Chondrocyte (in vitro differentiated cells): ENCODE measurements around the gene MAT1A. TPM values are rescaled to one million over a fixed set of nuclear protein-coding genes. Genes with fewer than 3 reads are reported as not detected.

Source experiments
- DNase-seq: peaks from one replicate; pipeline ENCODE4 v3.0.0; 2021; ENCODE audit warnings: mixed read lengths, low spot score
- H3K27ac Mint-ChIP-seq: one replicate; pipeline ENCODE4 v1.8.0; 2021; ENCODE audit warnings: mild to moderate bottlenecking, moderate library complexity, mixed read lengths; ENCODE audit not compliant: unreplicated experiment
- H3K27me3 Mint-ChIP-seq: 2 replicates; pipeline ENCODE4 v1.8.0; 2021; ENCODE audit warnings: low read depth, mixed read lengths
- H3K36me3 Mint-ChIP-seq: 2 replicates; pipeline ENCODE4 v1.8.0; 2021; ENCODE audit warnings: low read depth, mixed read lengths
- H3K4me1 Mint-ChIP-seq: 2 replicates; pipeline ENCODE4 v1.8.0; 2021; ENCODE audit warnings: low read depth, mild to moderate bottlenecking, mixed read lengths
- H3K4me3 Mint-ChIP-seq: one replicate; pipeline ENCODE4 v1.8.0; 2021; ENCODE audit warnings: mild to moderate bottlenecking, moderate library complexity, mixed read lengths; ENCODE audit not compliant: unreplicated experiment
- H3K9me3 Mint-ChIP-seq: 2 replicates; pipeline ENCODE4 v1.8.0; 2021; ENCODE audit warnings: low read depth, mixed read lengths
- total RNA-seq: library from RNA; stranded (reverse); gene quantifications from 3 replicates; pipeline ENCODE4 v1.2.1, GENCODE V29; 2021
- TF ChIP-seq, protein P1 (sequence below): fragments of 200-600 bp; sonication (generic); IDR thresholded peaks from 2 replicates; pipeline ENCODE4 v1.5.0; 2021; ENCODE audit warnings: antibody characterized with exemption, mild to moderate bottlenecking, moderate library complexity

Gene MAT1A
- total RNA-seq, 1 donor from 2014 or later: not detected

DNA sequence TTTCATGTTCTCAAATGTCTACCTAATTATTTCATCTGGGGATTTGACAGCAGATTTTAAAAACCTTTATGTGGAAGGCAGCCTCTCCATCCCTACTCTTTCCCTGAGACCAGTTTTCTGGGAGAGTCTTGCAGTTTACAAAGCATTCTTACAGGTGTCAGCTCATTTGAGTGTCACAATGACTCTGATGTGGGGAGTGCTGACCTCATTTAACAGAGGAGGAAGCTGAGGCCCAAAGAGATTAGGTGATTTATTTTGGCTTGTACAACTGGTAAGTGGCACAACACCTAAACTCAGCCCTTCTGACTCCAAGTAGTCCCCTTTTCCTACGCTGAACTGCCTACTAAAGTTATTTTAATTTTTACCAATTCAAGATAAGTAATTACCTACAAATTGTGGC is 33.3 kb upstream of the MAT1A start:
- TF ChIP-seq, protein P1, sequence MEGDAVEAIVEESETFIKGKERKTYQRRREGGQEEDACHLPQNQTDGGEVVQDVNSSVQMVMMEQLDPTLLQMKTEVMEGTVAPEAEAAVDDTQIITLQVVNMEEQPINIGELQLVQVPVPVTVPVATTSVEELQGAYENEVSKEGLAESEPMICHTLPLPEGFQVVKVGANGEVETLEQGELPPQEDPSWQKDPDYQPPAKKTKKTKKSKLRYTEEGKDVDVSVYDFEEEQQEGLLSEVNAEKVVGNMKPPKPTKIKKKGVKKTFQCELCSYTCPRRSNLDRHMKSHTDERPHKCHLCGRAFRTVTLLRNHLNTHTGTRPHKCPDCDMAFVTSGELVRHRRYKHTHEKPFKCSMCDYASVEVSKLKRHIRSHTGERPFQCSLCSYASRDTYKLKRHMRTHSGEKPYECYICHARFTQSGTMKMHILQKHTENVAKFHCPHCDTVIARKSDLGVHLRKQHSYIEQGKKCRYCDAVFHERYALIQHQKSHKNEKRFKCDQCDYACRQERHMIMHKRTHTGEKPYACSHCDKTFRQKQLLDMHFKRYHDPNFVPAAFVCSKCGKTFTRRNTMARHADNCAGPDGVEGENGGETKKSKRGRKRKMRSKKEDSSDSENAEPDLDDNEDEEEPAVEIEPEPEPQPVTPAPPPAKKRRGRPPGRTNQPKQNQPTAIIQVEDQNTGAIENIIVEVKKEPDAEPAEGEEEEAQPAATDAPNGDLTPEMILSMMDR: no peak
- no peak for DNase-seq
- Mint-ChIP-seq H3K27me3 (peaks cover 5% of the 10 kb centered on the region), H3K4me1 (peaks cover 6% of the 10 kb centered on the region), H3K36me3 (no peaks in the 10 kb centered on the region), H3K9me3 (no peaks in the 10 kb centered on the region), H3K27ac (no peak overlapping the region), H3K4me3 (no peak overlapping the region)

- TF ChIP-seq, protein P1: no peak
- Mint-ChIP-seq H3K36me3 (no peaks in the 10 kb centered on the region), H3K27me3 (peaks cover 5% of the 10 kb centered on the region), H3K9me3 (peaks cover 5% of the 10 kb centered on the region), H3K27ac (no peak overlapping the region), H3K4me3 (no peak overlapping the region), H3K4me1 (peaks cover 6% of the 10 kb centered on the region)
- no peak for DNase-seq
These were observed 32.7 kb upstream of the MAT1A start for GRCh38 chr10:80322158-80322557.

GRCh38 chr10:80321183-80321582 is 31.7 kb upstream of the MAT1A start:
- H3K4me1 Mint-ChIP-seq: peaks cover 6% of the 10 kb centered on the region
- no peak for DNase-seq
- peaks cover 5% of the 10 kb centered on the region for H3K9me3 Mint-ChIP-seq

GRCh38 chr10:80320377-80320776 is 30.9 kb upstream of the MAT1A start:
- no peak overlapping the region for H3K27ac Mint-ChIP-seq
- H3K9me3 Mint-ChIP-seq: peaks cover 5% of the 10 kb centered on the region
- peaks cover 6% of the 10 kb centered on the region for H3K4me1 Mint-ChIP-seq
- H3K27me3 Mint-ChIP-seq: peaks cover 2% of the 10 kb centered on the region
- no peak for DNase-seq
- H3K36me3 Mint-ChIP-seq: no peaks in the 10 kb centered on the region
- TF ChIP-seq, protein P1: no peak
- H3K4me3 Mint-ChIP-seq: no peak overlapping the region

More at GRCh38 chr10:80321183-80321582, 31.7 kb upstream of the MAT1A start:
- H3K27me3 Mint-ChIP-seq: peaks cover 2% of the 10 kb centered on the region
- TF ChIP-seq, protein P1: no peak
- H3K36me3 Mint-ChIP-seq: no peaks in the 10 kb centered on the region
- no peak overlapping the region for H3K4me3 Mint-ChIP-seq
- no peak overlapping the region for H3K27ac Mint-ChIP-seq

DNA sequence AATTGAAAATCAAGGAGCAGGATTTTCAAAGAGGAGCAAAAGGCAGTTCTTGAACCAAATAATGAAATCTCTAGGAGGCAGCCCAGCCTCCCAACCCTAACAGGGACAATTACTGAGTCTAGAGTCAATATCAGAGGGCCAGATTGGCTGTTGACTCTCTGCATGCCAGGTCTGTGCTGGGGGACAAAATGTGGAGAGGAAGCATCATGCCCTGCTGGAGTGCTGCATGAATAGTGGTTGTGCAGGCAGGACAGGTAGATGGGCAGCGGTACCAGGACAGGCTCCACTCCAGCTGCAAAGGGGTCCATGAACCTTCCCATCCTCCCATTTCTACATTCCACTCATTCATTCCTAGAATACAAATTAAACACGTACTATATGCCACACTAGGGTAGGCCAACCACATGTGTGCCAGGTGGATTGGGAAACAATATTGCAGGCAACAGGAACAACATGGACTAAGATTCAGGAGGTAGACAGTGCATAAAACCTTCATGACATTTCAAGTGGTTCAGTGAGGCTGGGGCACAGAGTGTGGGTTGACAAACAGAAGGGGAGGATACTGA is 30.4 kb upstream of the MAT1A start:
- TF ChIP-seq, protein P1: no peak
- peaks cover 2% of the 10 kb centered on the region for H3K27me3 Mint-ChIP-seq
- H3K4me3 Mint-ChIP-seq: no peak overlapping the region
- H3K36me3 Mint-ChIP-seq: no peaks in the 10 kb centered on the region
- peaks cover 5% of the 10 kb centered on the region for H3K9me3 Mint-ChIP-seq
- no peak for DNase-seq
- H3K4me1 Mint-ChIP-seq: peaks cover 6% of the 10 kb centered on the region
- no peak overlapping the region for H3K27ac Mint-ChIP-seq
